ENCODE data around the gene UBE2S.

UBE2S gene

GRCh38 chr19:55434356-55434919 lies 26.9 kb upstream of the UBE2S start:
- no peaks in the 10 kb centered on the region for H3K36me3 Mint-ChIP-seq (ENCODE audit: low read depth)

DNA sequence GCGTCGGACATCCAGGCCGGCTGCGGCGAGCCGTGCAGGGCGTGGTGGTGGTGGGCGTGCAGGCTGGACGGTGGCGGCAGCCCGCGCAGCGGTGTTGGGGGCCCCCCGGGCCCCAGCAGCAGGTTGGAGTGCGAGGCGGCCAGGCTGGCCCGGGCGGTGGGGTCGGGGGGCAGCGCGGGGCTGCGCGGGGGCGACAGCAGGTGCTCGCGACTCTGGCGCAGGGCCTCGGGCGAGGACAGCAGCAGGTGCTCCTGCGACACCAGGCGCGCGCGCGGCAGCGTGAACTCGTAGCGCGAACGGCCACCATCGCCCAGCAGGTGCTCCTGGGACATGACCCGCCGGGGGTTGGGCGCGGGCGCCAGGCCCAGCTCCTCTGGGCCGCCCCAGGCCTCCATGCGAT lies 25.7 kb upstream of the UBE2S start:
- TF ChIP-seq, protein P1, sequence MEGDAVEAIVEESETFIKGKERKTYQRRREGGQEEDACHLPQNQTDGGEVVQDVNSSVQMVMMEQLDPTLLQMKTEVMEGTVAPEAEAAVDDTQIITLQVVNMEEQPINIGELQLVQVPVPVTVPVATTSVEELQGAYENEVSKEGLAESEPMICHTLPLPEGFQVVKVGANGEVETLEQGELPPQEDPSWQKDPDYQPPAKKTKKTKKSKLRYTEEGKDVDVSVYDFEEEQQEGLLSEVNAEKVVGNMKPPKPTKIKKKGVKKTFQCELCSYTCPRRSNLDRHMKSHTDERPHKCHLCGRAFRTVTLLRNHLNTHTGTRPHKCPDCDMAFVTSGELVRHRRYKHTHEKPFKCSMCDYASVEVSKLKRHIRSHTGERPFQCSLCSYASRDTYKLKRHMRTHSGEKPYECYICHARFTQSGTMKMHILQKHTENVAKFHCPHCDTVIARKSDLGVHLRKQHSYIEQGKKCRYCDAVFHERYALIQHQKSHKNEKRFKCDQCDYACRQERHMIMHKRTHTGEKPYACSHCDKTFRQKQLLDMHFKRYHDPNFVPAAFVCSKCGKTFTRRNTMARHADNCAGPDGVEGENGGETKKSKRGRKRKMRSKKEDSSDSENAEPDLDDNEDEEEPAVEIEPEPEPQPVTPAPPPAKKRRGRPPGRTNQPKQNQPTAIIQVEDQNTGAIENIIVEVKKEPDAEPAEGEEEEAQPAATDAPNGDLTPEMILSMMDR (IDR thresholded peaks at IDR 0.05) = no peak
- no peak for DNase-seq

More at GRCh38 chr19:55434356-55434919, 26.9 kb upstream of the UBE2S start:
- DNase-seq = no peak
- Mint-ChIP-seq H3K9me3 (peaks cover 4% of the 10 kb centered on the region), H3K4me1 (peaks cover 5% of the 10 kb centered on the region), H3K27me3 (ENCODE audit: low read depth, poor library complexity) (peaks cover 6% of the 10 kb centered on the region), H3K4me3 (no peak overlapping the region), H3K27ac (no peak overlapping the region)
- TF ChIP-seq, protein P1 (IDR thresholded peaks at IDR 0.05) = no peak

GRCh38 chr19:55432241-55432959 lies 24.8 kb upstream of the UBE2S start:
- Mint-ChIP-seq H3K9me3 (no peaks in the 10 kb centered on the region), H3K36me3 (ENCODE audit: low read depth) (no peaks in the 10 kb centered on the region), H3K4me3 (no peak overlapping the region), H3K4me1 (peaks cover 2% of the 10 kb centered on the region), H3K27ac (no peak overlapping the region), H3K27me3 (ENCODE audit: low read depth, poor library complexity) (peaks cover 15% of the 10 kb centered on the region)
- TF ChIP-seq, protein P1 (IDR thresholded peaks at IDR 0.05) = no peak
- no peak for DNase-seq

More for the DNA sequence above, 25.7 kb upstream of the UBE2S start:
- Mint-ChIP-seq H3K27me3 (ENCODE audit: low read depth, poor library complexity) (peaks cover 10% of the 10 kb centered on the region), H3K4me1 (peaks cover 5% of the 10 kb centered on the region), H3K27ac (no peak overlapping the region), H3K4me3 (no peak overlapping the region), H3K36me3 (ENCODE audit: low read depth) (no peaks in the 10 kb centered on the region), H3K9me3 (no peaks in the 10 kb centered on the region)

GRCh38 chr19:55431183-55431582 lies 23.6 kb upstream of the UBE2S start:
- Mint-ChIP-seq H3K36me3 (ENCODE audit: low read depth) (no peaks in the 10 kb centered on the region), H3K27me3 (ENCODE audit: low read depth, poor library complexity) (peaks cover 27% of the 10 kb centered on the region), H3K4me1 (no peaks in the 10 kb centered on the region), H3K27ac (no peak overlapping the region), H3K9me3 (no peaks in the 10 kb centered on the region), H3K4me3 (no peak overlapping the region)
- no peak for DNase-seq
- TF ChIP-seq, protein P1 (IDR thresholded peaks at IDR 0.05) = no peak

- no peaks in the 10 kb centered on the region for H3K9me3 Mint-ChIP-seq
- TF ChIP-seq, protein P1 (IDR thresholded peaks at IDR 0.05) = no peak
- H3K36me3 Mint-ChIP-seq (ENCODE audit: low read depth) = no peaks in the 10 kb centered on the region
- H3K27ac Mint-ChIP-seq = no peak overlapping the region
- peaks cover 70% of the 10 kb centered on the region for H3K27me3 Mint-ChIP-seq (ENCODE audit: low read depth, poor library complexity)
- H3K4me1 Mint-ChIP-seq = no peaks in the 10 kb centered on the region
- no peak overlapping the region for H3K4me3 Mint-ChIP-seq
- DNase-seq = no peak
These were observed 18.5 kb upstream of the UBE2S start for GRCh38 chr19:55426042-55426441.

DNA sequence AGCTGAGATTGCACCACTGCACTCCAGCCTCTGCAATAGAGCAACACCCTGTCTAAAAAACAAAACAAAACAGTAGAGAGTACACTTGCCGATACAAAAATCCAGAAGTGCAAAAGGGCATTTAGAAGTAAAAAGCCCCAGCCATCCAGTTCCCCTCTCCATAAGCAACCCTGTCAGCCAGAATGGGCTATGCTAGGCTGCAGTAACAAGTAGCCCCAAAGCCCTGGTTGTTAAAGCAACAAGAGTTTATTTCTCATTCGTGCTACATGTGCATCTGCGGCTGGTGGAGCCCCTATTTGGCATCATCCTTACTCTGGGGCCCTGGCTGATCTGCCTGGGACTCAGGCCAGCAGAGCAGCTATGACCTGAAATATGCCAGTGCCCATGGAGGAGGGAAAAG lies 16.9 kb upstream of the UBE2S start:
- H3K27me3 Mint-ChIP-seq (ENCODE audit: low read depth, poor library complexity) = peaks cover 81% of the 10 kb centered on the region
- no peaks in the 10 kb centered on the region for H3K4me1 Mint-ChIP-seq
- H3K9me3 Mint-ChIP-seq = no peaks in the 10 kb centered on the region
- DNase-seq = no peak
- no peaks in the 10 kb centered on the region for H3K36me3 Mint-ChIP-seq (ENCODE audit: low read depth)
- no peak overlapping the region for H3K27ac Mint-ChIP-seq
- TF ChIP-seq, protein P1 (IDR thresholded peaks at IDR 0.05) = no peak
- no peak overlapping the region for H3K4me3 Mint-ChIP-seq

Measured in nephron progenitor cell (in vitro differentiated cells).